ENCODE results near the gene FAM114A2.
"Not testable (repeated sequence)": the region's sequence is repeated elsewhere in the genome, so short reads cannot be mapped to it uniquely, and the experiment has no call there.

The FAM114A2 gene

DNA sequence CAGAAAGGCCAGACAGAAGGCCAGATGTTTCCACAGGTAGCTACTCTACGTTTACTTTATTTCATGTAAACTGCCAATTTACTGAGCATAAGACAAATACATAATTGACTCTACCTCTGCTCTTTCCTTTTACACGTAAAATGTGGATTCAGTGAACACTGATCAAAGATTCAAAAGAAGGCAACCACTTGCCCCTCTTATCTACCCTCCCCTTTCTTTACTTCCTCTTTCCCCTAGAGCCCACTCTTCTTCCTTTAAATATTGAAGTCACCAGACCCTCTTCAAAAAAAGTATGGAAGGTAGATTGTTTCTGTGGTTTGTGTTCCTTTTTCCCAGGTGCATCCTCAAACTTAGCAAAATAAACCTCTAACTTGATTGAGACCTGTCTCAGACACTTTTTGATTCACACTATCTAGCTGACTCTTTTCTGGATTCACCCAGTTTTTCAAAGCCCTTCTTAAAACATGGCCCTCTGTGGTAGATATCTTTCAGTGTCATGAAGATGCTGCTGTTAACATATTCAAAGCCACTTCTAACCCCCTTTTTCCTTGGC, 6.7 kb downstream of the FAM114A2 start:
- H3K27me3 Mint-ChIP-seq: no peaks in the 10 kb centered on the region
- peak overlapping the region; percentile 26 for H3K27ac Mint-ChIP-seq
- no peak overlapping the region for H3K4me3 Mint-ChIP-seq
- H3K9me3 Mint-ChIP-seq: no peaks in the 10 kb centered on the region
- H3K4me1 Mint-ChIP-seq (ENCODE audit: low read depth): peaks cover 25% of the 10 kb centered on the region
- H3K36me3 Mint-ChIP-seq (ENCODE audit: low read depth): peaks cover 42% of the 10 kb centered on the region

- H3K4me3 Mint-ChIP-seq: no peak overlapping the region
- H3K27ac Mint-ChIP-seq: no peak overlapping the region
- peaks cover 48% of the 10 kb centered on the region for H3K36me3 Mint-ChIP-seq (ENCODE audit: low read depth)
These were observed 12.8 kb downstream of the FAM114A2 start for GRCh38 chr5:154025951-154026350.

DNA sequence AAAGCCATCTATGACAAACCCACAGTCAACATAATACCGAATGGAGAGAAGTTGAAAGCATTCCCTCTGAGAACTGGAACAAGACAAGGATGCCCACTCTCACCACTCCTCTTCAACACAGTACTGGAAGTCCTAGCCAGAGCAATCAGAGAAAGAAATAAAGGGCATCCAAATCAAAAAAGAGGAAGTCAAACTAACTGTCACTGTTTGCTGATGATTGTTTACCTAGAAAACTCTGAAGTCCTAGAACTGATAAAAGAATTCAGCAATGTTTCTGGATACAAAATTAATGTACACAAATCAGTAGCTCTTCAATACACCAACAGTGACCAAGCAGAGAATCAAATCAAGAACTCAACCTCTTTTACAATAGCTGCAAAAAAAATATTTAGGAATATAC, 19.8 kb downstream of the FAM114A2 start:
- H3K4me1 Mint-ChIP-seq (ENCODE audit: low read depth); H3K4me3 Mint-ChIP-seq; H3K9me3 Mint-ChIP-seq; H3K27ac Mint-ChIP-seq; H3K27me3 Mint-ChIP-seq: not testable (repeated sequence)
- peaks cover 78% of the 10 kb centered on the region for H3K36me3 Mint-ChIP-seq (ENCODE audit: low read depth)

More at GRCh38 chr5:154025951-154026350, 12.8 kb downstream of the FAM114A2 start:
- peaks cover 3% of the 10 kb centered on the region for H3K4me1 Mint-ChIP-seq (ENCODE audit: low read depth)
- H3K9me3 Mint-ChIP-seq: no peaks in the 10 kb centered on the region
- no peaks in the 10 kb centered on the region for H3K27me3 Mint-ChIP-seq

- peaks cover 54% of the 10 kb centered on the region for H3K36me3 Mint-ChIP-seq (ENCODE audit: low read depth)
- no peaks in the 10 kb centered on the region for H3K9me3 Mint-ChIP-seq
- H3K4me3 Mint-ChIP-seq: no peak overlapping the region
- no peak overlapping the region for H3K27ac Mint-ChIP-seq
- H3K4me1 Mint-ChIP-seq (ENCODE audit: low read depth): no peaks in the 10 kb centered on the region
- no peaks in the 10 kb centered on the region for H3K27me3 Mint-ChIP-seq
These were observed 23.5 kb downstream of the FAM114A2 start for GRCh38 chr5:154015071-154015693.

DNA sequence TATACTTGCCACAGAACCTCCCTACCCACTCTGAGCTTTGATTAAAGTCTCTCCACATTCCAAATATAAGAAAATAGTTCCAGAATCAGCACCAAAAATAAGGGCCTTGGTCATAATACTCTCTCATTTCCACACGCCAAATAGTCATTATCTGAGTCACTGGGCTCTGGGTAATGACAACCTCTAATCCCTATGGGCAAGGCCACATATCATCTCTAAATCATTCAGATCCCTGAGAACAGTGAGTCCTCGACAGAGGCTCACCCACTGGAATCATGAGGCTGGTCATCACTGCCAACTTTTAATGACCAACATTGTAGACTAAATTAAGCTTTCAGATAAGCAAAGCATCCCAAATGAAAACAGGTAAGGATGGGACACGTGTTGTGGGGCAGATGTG, 28.1 kb downstream of the FAM114A2 start:
- Mint-ChIP-seq H3K27me3 (no peaks in the 10 kb centered on the region), H3K4me3 (no peak overlapping the region), H3K4me1 (ENCODE audit: low read depth) (no peaks in the 10 kb centered on the region), H3K36me3 (ENCODE audit: low read depth) (peaks cover 30% of the 10 kb centered on the region), H3K27ac (no peak overlapping the region), H3K9me3 (no peaks in the 10 kb centered on the region)

GRCh38 chr5:154005648-154006047, 33.1 kb downstream of the FAM114A2 start:
- Mint-ChIP-seq H3K27me3 (no peaks in the 10 kb centered on the region), H3K4me1 (ENCODE audit: low read depth) (no peaks in the 10 kb centered on the region), H3K9me3 (no peaks in the 10 kb centered on the region), H3K4me3 (no peak overlapping the region), H3K36me3 (ENCODE audit: low read depth) (peaks cover 28% of the 10 kb centered on the region), H3K27ac (no peak overlapping the region)

DNA sequence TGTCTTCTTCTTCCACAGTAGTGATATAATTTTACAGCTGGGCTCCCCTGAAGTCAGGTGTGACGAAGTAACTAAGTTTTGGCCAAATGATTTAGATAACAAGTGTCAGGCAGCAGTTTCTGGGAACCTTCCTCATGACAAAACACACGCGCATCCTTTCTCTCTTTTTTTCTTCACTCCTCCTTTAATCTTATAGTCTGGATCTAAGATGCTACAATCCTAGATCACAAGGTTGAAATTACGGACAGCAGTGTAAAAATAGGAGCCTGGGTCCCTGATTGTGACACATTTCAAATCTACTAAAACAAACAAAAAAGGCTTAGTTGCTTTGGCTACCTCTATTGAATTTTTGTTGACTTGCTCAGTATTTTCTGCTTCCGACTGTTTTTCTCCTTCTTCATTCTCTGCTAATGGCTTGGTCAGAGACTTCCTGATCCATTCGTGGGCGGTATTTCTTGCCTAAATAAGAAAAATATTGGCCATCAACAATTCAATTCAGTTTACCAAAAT, 36.1 kb downstream of the FAM114A2 start:
- H3K27me3 Mint-ChIP-seq: no peaks in the 10 kb centered on the region
- H3K27ac Mint-ChIP-seq: no peak overlapping the region
- H3K36me3 Mint-ChIP-seq (ENCODE audit: low read depth): peaks cover 43% of the 10 kb centered on the region
- H3K4me1 Mint-ChIP-seq (ENCODE audit: low read depth): no peaks in the 10 kb centered on the region
- no peak overlapping the region for H3K4me3 Mint-ChIP-seq
- H3K9me3 Mint-ChIP-seq: no peaks in the 10 kb centered on the region

DNA sequence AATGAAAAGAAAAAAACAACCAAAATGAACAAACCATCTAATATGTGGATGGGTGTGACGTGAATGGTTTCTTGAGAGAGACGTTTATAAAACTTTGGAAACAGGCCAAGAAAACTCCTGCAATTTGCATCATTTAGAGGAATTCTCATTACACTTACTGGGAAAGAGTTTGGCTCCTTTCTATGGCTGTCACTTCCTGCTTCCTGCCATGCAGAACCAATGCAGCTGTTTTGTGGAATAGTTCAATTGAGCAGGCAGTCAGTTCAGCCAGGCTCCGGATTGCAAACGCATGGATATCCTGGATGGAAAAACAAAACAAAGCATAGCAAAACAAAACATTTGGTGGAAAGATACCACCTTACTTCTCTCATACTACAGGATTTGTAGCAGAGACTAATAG, 36.6 kb downstream of the FAM114A2 start:
- H3K9me3 Mint-ChIP-seq: no peaks in the 10 kb centered on the region
- no peaks in the 10 kb centered on the region for H3K4me1 Mint-ChIP-seq (ENCODE audit: low read depth)
- peaks cover 47% of the 10 kb centered on the region for H3K36me3 Mint-ChIP-seq (ENCODE audit: low read depth)
- H3K27me3 Mint-ChIP-seq: no peaks in the 10 kb centered on the region
- H3K27ac Mint-ChIP-seq: no peak overlapping the region
- H3K4me3 Mint-ChIP-seq: no peak overlapping the region

DNA sequence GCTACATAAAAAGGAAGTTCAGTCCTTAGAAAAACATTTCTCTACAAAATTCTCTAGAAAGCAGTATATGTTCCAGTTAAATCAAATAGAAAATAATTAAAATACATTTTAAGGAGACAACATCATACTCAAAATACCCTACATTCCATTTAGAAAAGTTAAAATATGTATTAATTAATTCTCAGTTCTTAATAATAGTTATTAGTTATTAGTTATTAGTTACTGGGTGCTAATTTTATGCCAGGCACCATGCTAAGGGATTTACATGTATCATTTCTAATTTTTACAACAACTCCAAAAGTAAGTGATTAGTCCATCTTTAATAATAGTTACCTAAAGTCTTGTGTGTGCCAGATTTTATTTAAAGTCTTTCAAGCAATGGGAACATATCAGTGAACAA, 38.0 kb downstream of the FAM114A2 start:
- no peaks in the 10 kb centered on the region for H3K9me3 Mint-ChIP-seq
- peaks cover 50% of the 10 kb centered on the region for H3K36me3 Mint-ChIP-seq (ENCODE audit: low read depth)
- no peak overlapping the region for H3K4me3 Mint-ChIP-seq
- no peaks in the 10 kb centered on the region for H3K27me3 Mint-ChIP-seq
- no peak overlapping the region for H3K27ac Mint-ChIP-seq
- H3K4me1 Mint-ChIP-seq (ENCODE audit: low read depth): no peaks in the 10 kb centered on the region

DNA sequence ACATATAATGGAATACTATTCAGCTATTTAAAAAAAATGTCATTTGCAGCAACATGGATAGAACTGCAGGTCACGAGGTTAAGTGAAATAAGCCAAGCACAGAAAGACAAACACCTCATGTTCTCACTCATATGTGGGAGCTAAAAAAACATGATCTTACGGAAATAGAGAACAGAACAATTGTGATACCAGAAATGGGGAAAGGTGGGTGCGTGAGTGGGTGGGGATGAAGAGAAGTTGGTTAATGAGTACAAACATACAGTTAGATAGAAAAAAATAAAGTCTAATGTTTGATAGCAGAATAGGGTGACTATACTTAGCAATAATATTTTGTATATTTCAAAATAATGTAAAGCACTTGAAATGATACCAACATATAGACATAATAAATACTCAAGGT, 38.7 kb downstream of the FAM114A2 start:
- Mint-ChIP-seq H3K27ac (no peak overlapping the region), H3K36me3 (ENCODE audit: low read depth) (peaks cover 52% of the 10 kb centered on the region), H3K4me3 (no peak overlapping the region), H3K9me3 (no peaks in the 10 kb centered on the region), H3K4me1 (ENCODE audit: low read depth) (no peaks in the 10 kb centered on the region), H3K27me3 (no peaks in the 10 kb centered on the region)

DNA sequence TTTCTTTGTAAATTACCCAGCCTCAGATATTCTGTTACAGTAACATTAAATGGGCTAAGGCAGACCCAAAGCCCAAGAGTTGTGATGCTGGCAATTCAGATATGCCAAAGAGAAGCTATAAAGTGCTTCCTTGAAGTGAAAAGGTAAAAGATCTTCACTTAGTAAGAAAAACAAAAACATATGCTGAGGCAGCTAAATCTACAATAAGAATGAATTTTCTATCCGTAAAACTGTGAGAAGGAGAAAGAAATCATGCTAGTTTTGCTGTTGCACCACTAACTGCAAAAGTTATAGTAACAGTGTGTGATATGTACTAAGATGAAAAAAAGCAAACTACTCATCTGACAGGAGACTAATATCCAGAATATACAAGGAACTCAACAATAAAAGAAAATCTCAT, 39.9 kb downstream of the FAM114A2 start:
- Mint-ChIP-seq H3K9me3 (no peaks in the 10 kb centered on the region), H3K27ac (no peak overlapping the region), H3K4me3 (no peak overlapping the region), H3K36me3 (ENCODE audit: low read depth) (peaks cover 52% of the 10 kb centered on the region), H3K27me3 (no peaks in the 10 kb centered on the region), H3K4me1 (ENCODE audit: low read depth) (no peaks in the 10 kb centered on the region)

DNA sequence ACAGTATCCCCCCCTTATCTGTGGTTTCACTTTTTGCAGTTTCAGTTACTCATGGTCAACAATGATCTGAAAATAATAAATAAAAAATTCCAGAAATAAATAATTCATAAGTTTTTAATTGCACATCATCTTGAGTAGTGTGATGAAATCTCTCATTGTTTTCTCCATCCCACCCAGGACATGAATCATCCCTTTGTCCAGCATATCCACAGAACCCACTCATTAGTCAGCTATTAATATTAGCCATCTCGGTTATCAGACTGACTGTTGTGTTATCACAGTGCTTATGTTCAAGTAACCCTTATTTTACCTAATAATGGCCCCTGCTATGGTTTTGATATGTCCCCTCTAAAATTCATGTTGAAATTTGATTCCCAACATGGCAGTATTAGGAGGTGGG, 40.7 kb downstream of the FAM114A2 start:
- Mint-ChIP-seq H3K27ac (no peak overlapping the region), H3K4me3 (no peak overlapping the region), H3K4me1 (ENCODE audit: low read depth) (no peaks in the 10 kb centered on the region), H3K27me3 (no peaks in the 10 kb centered on the region), H3K36me3 (ENCODE audit: low read depth) (peaks cover 56% of the 10 kb centered on the region), H3K9me3 (no peaks in the 10 kb centered on the region)

GRCh38 chr5:153991168-153991567, 47.5 kb downstream of the FAM114A2 start:
- H3K4me3 Mint-ChIP-seq: no peak overlapping the region
- no peaks in the 10 kb centered on the region for H3K9me3 Mint-ChIP-seq
- peaks cover 22% of the 10 kb centered on the region for H3K36me3 Mint-ChIP-seq (ENCODE audit: low read depth)
- H3K27ac Mint-ChIP-seq: no peak overlapping the region
- no peaks in the 10 kb centered on the region for H3K4me1 Mint-ChIP-seq (ENCODE audit: low read depth)
- no peaks in the 10 kb centered on the region for H3K27me3 Mint-ChIP-seq

DNA sequence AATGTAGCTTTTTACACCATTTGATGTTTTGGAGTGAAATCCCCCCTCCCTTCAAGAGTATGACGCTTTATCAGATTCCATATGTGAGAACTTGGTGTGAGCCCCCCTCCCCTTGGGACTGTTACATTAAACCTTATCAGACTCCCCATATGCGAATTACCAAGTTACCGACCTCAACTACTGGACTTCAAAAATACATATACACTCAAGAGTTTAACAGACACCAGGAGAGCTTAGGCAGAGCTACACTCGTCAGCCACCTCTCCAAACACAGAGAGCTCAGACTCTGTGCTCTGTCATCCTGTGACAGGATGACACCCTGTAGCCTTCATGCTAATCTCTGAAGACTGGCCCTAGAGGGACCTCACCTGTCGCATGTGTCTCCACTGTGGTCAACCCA, 50.2 kb downstream of the FAM114A2 start:
- no peaks in the 10 kb centered on the region for H3K27me3 Mint-ChIP-seq
- H3K4me3 Mint-ChIP-seq: no peak overlapping the region
- H3K36me3 Mint-ChIP-seq (ENCODE audit: low read depth): peaks cover 14% of the 10 kb centered on the region
- no peaks in the 10 kb centered on the region for H3K4me1 Mint-ChIP-seq (ENCODE audit: low read depth)
- H3K9me3 Mint-ChIP-seq: no peaks in the 10 kb centered on the region
- H3K27ac Mint-ChIP-seq: no peak overlapping the region

DNA sequence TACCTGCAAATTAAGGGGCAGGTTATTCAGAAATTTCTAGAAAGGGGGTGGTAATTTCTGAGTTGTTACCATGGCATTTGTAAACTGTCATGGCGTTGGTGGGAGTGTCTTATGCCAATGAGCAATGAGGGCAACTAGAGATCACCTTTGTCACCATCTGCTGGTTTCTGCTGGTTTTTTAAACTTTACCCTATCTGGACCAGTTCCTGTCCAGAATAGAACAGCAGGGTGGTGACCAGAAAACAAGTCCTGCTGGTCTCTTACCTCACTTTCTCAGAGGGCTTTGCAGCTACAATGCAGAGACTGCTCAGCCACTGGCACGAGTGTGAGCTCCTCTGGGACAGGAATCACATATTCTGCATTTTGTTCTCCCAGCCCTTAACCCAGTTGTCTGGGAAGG, 51.4 kb downstream of the FAM114A2 start:
- Mint-ChIP-seq H3K4me1 (ENCODE audit: low read depth) (no peaks in the 10 kb centered on the region), H3K27ac (no peak overlapping the region), H3K4me3 (no peak overlapping the region), H3K27me3 (no peaks in the 10 kb centered on the region), H3K9me3 (no peaks in the 10 kb centered on the region), H3K36me3 (ENCODE audit: low read depth) (peaks cover 12% of the 10 kb centered on the region)

GRCh38 chr5:153985498-153985897, 53.2 kb downstream of the FAM114A2 start:
- no peaks in the 10 kb centered on the region for H3K27me3 Mint-ChIP-seq
- peaks cover 3% of the 10 kb centered on the region for H3K36me3 Mint-ChIP-seq (ENCODE audit: low read depth)
- H3K4me3 Mint-ChIP-seq: no peak overlapping the region
- H3K9me3 Mint-ChIP-seq: no peaks in the 10 kb centered on the region
- no peaks in the 10 kb centered on the region for H3K4me1 Mint-ChIP-seq (ENCODE audit: low read depth)
- H3K27ac Mint-ChIP-seq: no peak overlapping the region

Data from stimulated activated naive CD8-positive, alpha-beta T cell treated with anti-CD3 and anti-CD28 coated beads, Interleukin-15, Interleukin-2, amounts not matched to agents 100 ng/mL and 50 ng/mL, for 24 hours (primary cell).